ENCODE data around the gene FAM83E. TPM values are rescaled to one million over a fixed set of nuclear protein-coding genes. Genes with fewer than 3 reads are reported as not detected.

The FAM83E gene
- polyA plus RNA-seq, 3 donors = not detected

DNA sequence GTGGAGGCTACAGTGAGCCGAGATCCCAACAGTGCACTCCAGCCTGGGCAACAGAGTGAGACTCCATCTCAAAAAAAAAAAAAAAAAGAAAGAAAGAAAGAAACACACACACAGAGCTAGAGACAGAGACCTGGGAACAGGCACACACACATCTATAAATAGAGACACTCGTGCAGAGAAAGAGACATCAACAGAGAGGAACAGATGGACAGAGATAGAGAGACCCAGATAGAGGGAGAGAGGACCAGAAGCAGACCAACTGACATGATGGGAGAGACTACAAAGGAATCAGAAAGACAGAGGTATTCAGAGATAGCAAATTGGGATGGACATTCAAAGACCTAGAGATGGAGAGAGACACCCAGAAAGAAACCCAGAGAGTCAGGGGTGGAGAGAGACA, 33.3 kb upstream of the FAM83E start:
- no peak overlapping the region for H3K4me2 ChIP-seq (replicated peaks; ENCODE audit: extremely low read depth, low read length, poor library complexity, severe bottlenecking)
- H3K9ac ChIP-seq (ENCODE audit: insufficient read depth, low read length, poor library complexity, severe bottlenecking) = no peak overlapping the region
- Mint-ChIP-seq H3K27me3 (ENCODE audit: low read depth in 3 of 3) (peaks cover 10 to 28% (median 22%) of the 10 kb centered on the region in 3 donors), H3K36me3 (peaks cover 0 to 3% of the 10 kb centered on the region in 2 donors), H3K9me3 (peaks cover 0 to 3% (median 0%) of the 10 kb centered on the region in 7 donors), H3K4me3 (peak overlapping the region in 1 of 2 donors; percentile 43), H3K4me1 (peaks cover 55% of the 10 kb centered on the region), H3K27ac (peak overlapping the region; percentile 1 to 92 (median 73))
- WGBS (ENCODE audit: insufficient coverage) = no CpG with 5 or more reads among the region's 2 CpGs
- no peak overlapping the region for H3K27ac ChIP-seq (ENCODE audit: low read depth in 1 of 2, low read length in 2 of 2)
- no peak overlapping the region for H3K4me3 ChIP-seq (replicated peaks in 1 of 3; ENCODE audit: low read depth in 2 of 3, low read length in 3 of 3)
- TF ChIP-seq, protein P1, sequence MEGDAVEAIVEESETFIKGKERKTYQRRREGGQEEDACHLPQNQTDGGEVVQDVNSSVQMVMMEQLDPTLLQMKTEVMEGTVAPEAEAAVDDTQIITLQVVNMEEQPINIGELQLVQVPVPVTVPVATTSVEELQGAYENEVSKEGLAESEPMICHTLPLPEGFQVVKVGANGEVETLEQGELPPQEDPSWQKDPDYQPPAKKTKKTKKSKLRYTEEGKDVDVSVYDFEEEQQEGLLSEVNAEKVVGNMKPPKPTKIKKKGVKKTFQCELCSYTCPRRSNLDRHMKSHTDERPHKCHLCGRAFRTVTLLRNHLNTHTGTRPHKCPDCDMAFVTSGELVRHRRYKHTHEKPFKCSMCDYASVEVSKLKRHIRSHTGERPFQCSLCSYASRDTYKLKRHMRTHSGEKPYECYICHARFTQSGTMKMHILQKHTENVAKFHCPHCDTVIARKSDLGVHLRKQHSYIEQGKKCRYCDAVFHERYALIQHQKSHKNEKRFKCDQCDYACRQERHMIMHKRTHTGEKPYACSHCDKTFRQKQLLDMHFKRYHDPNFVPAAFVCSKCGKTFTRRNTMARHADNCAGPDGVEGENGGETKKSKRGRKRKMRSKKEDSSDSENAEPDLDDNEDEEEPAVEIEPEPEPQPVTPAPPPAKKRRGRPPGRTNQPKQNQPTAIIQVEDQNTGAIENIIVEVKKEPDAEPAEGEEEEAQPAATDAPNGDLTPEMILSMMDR (IDR thresholded peaks at IDR 0.05) = no peak
- DNase-seq = no peak
- peaks cover 0 to 10% of the 10 kb centered on the region in 2 donors for H3K27me3 ChIP-seq (ENCODE audit: control insufficient read depth in 2 of 2, insufficient read depth in 2 of 2, low read length in 2 of 2)
- H3K79me2 ChIP-seq (ENCODE audit: insufficient read depth, low read length) = no peaks in the 10 kb centered on the region
- H4K20me1 ChIP-seq (ENCODE audit: insufficient read depth, low read length) = no peaks in the 10 kb centered on the region
- intact Hi-C loops (cut with micrococcal nuclease) = loop anchor here (5.0 to 10.0 kb wide), 5 partner anchors 67 to 189 kb away; partner anchors contain the start of genes HSD17B14 (in 2 of the 2) and MAMSTR (in 1 of the 2)
- peaks cover 35 to 50% of the 10 kb centered on the region in 2 donors for H3K4me1 ChIP-seq (ENCODE audit: control insufficient read depth in 1 of 2, insufficient read depth in 2 of 2, low read length in 2 of 2)
- no peaks in the 10 kb centered on the region for H3K9me3 ChIP-seq (replicated peaks in 1 of 2; ENCODE audit: control insufficient read depth in 1 of 2, insufficient read depth in 1 of 2, low read length in 2 of 2)
- H2AFZ ChIP-seq (ENCODE audit: insufficient read depth, low read depth, low read length, poor library complexity, severe bottlenecking) = no peak overlapping the region
- no peaks in the 10 kb centered on the region for H3K36me3 ChIP-seq (replicated peaks in 1 of 2; ENCODE audit: control insufficient read depth in 1 of 2, insufficient read depth in 2 of 2, low read length in 2 of 2)

GRCh38 chr19:48646722-48647216, 31.9 kb upstream of the FAM83E start:
- no peak overlapping the region for H3K9ac ChIP-seq (ENCODE audit: insufficient read depth, low read length, poor library complexity, severe bottlenecking)
- TF ChIP-seq, protein P1 (IDR thresholded peaks at IDR 0.05) = no peak
- intact Hi-C loops (cut with micrococcal nuclease) = loop anchor here (1.0 to 10.0 kb wide), 6 partner anchors 29 to 191 kb away; partner anchors contain the start of genes HSD17B14 (in 2 of the 2) and MAMSTR (in 1 of the 2)

More at GRCh38 chr19:48646722-48647216, 31.9 kb upstream of the FAM83E start:
- Mint-ChIP-seq H3K27ac (peak overlapping the region in 3 of 7 donors; percentile 51 to 55 (median 52)), H3K27me3 (ENCODE audit: low read depth in 3 of 3) (peaks cover 11 to 28% (median 25%) of the 10 kb centered on the region in 3 donors), H3K36me3 (peaks cover 0 to 3% of the 10 kb centered on the region in 2 donors), H3K4me3 (peak overlapping the region in 1 of 2 donors; percentile 3), H3K4me1 (peaks cover 43% of the 10 kb centered on the region), H3K9me3 (peaks cover 0 to 3% (median 0%) of the 10 kb centered on the region in 7 donors)
- peaks cover 30 to 44% of the 10 kb centered on the region in 2 donors for H3K4me1 ChIP-seq (ENCODE audit: control insufficient read depth in 1 of 2, insufficient read depth in 2 of 2, low read length in 2 of 2)
- DNase-seq = no peak
- peak overlapping the region in 2 of 3 experiments; percentile 37 to 75 for H3K4me3 ChIP-seq (replicated peaks in 1 of 3; ENCODE audit: low read depth in 2 of 3, low read length in 3 of 3)
- H3K9me3 ChIP-seq (replicated peaks in 1 of 2; ENCODE audit: control insufficient read depth in 1 of 2, insufficient read depth in 1 of 2, low read length in 2 of 2) = no peaks in the 10 kb centered on the region
- H2AFZ ChIP-seq (ENCODE audit: insufficient read depth, low read depth, low read length, poor library complexity, severe bottlenecking) = peak overlapping the region; percentile 83
- no peak overlapping the region for H3K27ac ChIP-seq (ENCODE audit: low read depth in 1 of 2, low read length in 2 of 2)
- H3K4me2 ChIP-seq (replicated peaks; ENCODE audit: extremely low read depth, low read length, poor library complexity, severe bottlenecking) = peak overlapping the region; percentile 91
- no peaks in the 10 kb centered on the region for H4K20me1 ChIP-seq (ENCODE audit: insufficient read depth, low read length)
- peaks cover 0 to 10% of the 10 kb centered on the region in 2 donors for H3K27me3 ChIP-seq (ENCODE audit: control insufficient read depth in 2 of 2, insufficient read depth in 2 of 2, low read length in 2 of 2)
- no peaks in the 10 kb centered on the region for H3K36me3 ChIP-seq (replicated peaks in 1 of 2; ENCODE audit: control insufficient read depth in 1 of 2, insufficient read depth in 2 of 2, low read length in 2 of 2)
- no peaks in the 10 kb centered on the region for H3K79me2 ChIP-seq (ENCODE audit: insufficient read depth, low read length)
- 0% methylated on average over 5 of the region's 10 CpGs for WGBS (ENCODE audit: insufficient coverage)
